ENCODE measurements around the gene NXPE1. TPM values are rescaled to one million over a fixed set of nuclear protein-coding genes. Genes with fewer than 3 reads are reported as not detected.

Gene NXPE1
- total RNA-seq, 1 experiment from 2014 or later, result not detected

DNA sequence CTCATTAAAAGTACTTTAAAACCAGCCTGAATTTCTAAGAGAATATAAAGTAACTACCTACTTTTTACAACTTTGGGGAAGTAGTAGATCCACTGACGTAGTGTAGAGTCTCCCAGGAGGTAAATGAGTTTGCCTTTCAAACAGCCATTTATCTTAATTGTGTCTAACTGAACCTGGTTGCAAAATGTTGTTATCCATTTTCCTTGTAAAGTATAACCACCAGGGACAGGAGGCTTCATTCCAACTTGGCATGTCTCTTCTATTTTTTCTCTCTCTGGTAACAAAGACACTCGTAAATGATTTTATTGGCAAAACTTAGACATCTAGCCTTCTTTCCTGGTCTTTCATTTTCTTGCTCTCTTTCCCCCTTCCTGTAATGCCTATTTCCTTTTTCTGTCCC, 36.9 kb downstream of the NXPE1 start:
- Histone ChIP-seq H3K36me3 (no peaks in the 10 kb centered on the region), H3K4me3 (no peak overlapping the region), H3K9me3 (replicated peaks) (no peaks in the 10 kb centered on the region), H3K27ac (no peak overlapping the region), H3K27me3 (replicated peaks) (no peaks in the 10 kb centered on the region), H3K4me1 (replicated peaks) (no peaks in the 10 kb centered on the region)
- DNase-seq (ENCODE audit: low read depth in 1 of 2, low spot score in 2 of 2), result no peak

DNA sequence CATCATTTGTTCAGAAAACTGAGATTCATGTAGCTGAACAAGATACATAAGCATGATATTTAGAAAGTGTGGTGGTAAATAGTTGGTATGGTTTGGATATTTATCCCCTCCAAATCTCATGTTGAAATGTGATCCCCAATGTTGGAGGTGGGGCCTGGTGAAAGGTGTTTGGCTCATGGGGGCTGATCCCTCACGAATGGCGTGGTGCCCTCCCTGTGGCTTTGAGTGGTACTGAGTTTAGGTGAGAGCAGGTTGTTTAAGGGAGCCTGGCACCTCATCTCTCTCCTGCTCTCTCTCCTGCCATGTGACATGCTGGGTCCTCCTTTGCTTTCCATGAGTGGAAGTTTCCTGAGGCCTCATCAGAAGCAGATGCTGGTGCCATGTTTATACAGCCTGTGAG, 48.1 kb downstream of the NXPE1 start:
- no peaks in the 10 kb centered on the region for H3K36me3 ChIP-seq
- no peaks in the 10 kb centered on the region for H3K27me3 ChIP-seq (replicated peaks)
- DNase-seq (ENCODE audit: low read depth in 1 of 2, low spot score in 2 of 2), result no peak
- no peak overlapping the region for H3K27ac ChIP-seq
- H3K4me1 ChIP-seq (replicated peaks), result no peaks in the 10 kb centered on the region
- H3K4me3 ChIP-seq, result no peak overlapping the region
- no peaks in the 10 kb centered on the region for H3K9me3 ChIP-seq (replicated peaks)

DNA sequence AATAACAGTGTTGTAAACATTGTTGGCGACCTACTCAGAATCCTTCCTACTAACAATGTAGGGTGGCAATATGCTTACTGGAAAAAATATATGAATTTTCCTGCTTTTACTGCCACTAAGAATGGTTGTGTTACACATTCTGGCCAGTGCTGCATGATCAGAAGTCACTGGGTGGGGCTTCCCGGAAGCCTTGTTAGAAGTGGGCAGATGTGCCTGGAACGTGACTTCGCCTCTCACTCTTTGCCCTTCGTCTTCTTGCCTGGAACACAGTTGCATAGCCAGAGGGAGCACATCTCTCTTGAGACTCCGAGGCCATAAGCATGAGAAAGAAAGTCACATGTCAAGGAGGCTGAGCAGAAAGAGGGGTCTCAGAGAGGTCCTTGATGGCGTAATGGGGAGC, 48.6 kb downstream of the NXPE1 start:
- no peak for DNase-seq (ENCODE audit: low read depth in 1 of 2, low spot score in 2 of 2)
- Histone ChIP-seq H3K27me3 (replicated peaks) (no peaks in the 10 kb centered on the region), H3K9me3 (replicated peaks) (no peaks in the 10 kb centered on the region), H3K4me3 (no peak overlapping the region), H3K4me1 (replicated peaks) (no peaks in the 10 kb centered on the region), H3K27ac (no peak overlapping the region), H3K36me3 (no peaks in the 10 kb centered on the region)

DNA sequence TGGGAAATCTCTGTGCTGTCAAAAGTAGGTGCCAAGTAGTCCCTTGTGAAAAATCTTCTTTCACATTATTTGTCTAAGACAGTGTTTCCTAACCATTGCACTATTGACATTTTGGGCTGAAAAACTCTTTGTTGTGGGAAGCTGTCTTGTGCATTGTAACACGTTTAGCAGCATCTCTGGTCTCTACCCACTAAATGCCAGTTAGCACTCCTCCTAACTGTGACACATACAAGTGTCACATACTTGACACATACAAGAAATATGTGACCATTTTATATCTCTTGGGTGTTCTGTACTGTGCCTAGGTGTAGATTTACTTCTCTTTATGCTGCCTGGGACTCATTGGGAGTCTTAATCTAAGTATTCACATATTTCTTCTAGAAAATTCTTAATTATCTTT, 57.8 kb downstream of the NXPE1 start:
- Histone ChIP-seq H3K36me3 (no peaks in the 10 kb centered on the region), H3K4me3 (no peak overlapping the region), H3K27ac (no peak overlapping the region), H3K27me3 (replicated peaks) (no peaks in the 10 kb centered on the region), H3K9me3 (replicated peaks) (no peaks in the 10 kb centered on the region), H3K4me1 (replicated peaks) (0 out of 2 replicates have a peak, but pooled peaks cover 7% of the 10 kb centered on the region)
- peak in 1 of 2 experiments; percentile 9 for DNase-seq (ENCODE audit: low read depth in 1 of 2, low spot score in 2 of 2)

DNA sequence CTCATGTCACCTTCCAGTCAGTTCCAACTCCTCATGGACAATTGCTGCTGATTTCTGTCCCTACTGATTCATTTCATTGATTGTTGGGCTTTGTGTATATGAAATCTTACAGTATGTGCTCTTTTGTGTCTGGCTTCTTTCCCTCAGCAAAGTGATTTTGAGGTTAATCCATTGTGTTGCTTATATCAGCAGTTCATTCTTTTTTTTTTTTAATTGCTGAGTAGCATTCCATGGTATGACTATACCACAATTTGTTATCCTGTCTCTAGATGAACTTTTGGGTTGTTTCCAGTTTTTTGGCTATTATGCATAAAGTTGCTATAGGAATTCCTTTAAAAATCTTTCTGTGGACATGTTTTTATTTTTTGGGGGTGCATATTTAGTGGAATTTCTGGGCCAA, 59.9 kb downstream of the NXPE1 start:
- Histone ChIP-seq H3K27ac (no peak overlapping the region), H3K27me3 (replicated peaks) (no peaks in the 10 kb centered on the region), H3K36me3 (no peaks in the 10 kb centered on the region), H3K4me3 (no peak overlapping the region), H3K9me3 (replicated peaks) (no peaks in the 10 kb centered on the region), H3K4me1 (replicated peaks) (0 out of 2 replicates have a peak, but pooled peaks cover 7% of the 10 kb centered on the region)
- DNase-seq (ENCODE audit: low read depth in 1 of 2, low spot score in 2 of 2), result no peak

DNA sequence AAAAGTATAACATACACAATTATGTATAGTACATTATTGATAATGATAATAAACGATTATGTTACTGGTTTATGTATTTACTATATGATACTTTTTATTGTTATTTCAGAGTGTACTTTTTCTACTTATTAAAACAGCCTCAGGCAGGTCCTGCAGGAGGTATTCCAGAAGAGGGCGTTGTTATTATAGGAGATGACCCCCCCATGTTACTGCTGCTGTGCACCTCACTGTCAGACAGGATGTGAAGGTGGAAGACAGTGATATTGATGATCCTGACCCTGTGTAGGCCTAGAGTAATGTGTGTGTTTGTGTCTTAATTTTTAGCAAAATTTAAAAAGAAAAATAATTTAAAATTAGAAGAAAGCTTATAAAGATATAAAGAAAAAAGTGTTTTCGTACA, 62.8 kb downstream of the NXPE1 start:
- Histone ChIP-seq H3K27me3 (replicated peaks) (no peaks in the 10 kb centered on the region), H3K9me3 (replicated peaks) (no peaks in the 10 kb centered on the region), H3K36me3 (no peaks in the 10 kb centered on the region), H3K4me3 (no peak overlapping the region), H3K27ac (no peak overlapping the region), H3K4me1 (replicated peaks) (0 out of 2 replicates have a peak, but pooled peaks cover 3% of the 10 kb centered on the region)
- no peak for DNase-seq (ENCODE audit: low read depth in 1 of 2, low spot score in 2 of 2)

DNA sequence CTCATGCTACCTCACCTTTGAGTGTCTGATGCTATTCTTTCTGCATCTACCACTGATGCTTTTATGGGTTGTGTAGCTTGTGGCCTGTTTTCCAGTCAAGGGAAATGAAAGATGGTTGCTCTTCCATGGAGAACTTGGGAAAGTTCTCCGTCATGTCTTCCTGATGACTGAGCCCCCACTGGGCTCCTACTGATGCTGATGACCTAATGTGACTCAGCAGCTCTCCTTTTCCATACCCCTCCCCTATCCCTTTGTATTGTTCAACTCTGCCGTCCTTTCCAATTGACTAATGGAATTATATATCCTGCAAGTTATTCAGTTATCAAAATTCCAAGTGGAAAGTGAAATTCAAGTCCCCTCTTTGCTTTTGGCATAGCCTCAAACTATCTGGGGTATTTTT, 75.8 kb downstream of the NXPE1 start:
- no peak overlapping the region for H3K4me3 ChIP-seq
- no peaks in the 10 kb centered on the region for H3K9me3 ChIP-seq (replicated peaks)
- H3K27me3 ChIP-seq (replicated peaks), result no peaks in the 10 kb centered on the region
- DNase-seq (ENCODE audit: low read depth in 1 of 2, low spot score in 2 of 2), result no peak
- H3K4me1 ChIP-seq (replicated peaks), result no peaks in the 10 kb centered on the region
- no peaks in the 10 kb centered on the region for H3K36me3 ChIP-seq
- no peak overlapping the region for H3K27ac ChIP-seq

DNA sequence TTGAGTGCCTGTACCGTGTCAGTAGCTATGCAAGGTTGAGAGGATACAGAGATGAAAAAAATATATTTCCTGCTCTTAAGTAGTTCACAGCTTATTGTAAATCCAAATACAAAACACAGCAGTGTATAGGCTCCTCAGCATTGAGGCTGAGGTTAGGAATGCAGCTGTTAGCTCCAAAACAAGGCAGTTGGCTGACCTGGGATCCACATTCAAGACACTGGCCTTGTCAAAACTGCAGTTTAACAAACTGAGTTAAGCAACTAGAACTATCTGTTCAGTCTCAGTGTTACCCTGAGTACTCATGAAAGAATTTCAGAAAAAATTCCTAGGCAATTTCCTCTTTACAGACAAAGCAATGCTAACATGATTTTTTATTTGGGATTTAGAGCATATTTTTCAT, 77.6 kb downstream of the NXPE1 start:
- Histone ChIP-seq H3K4me1 (replicated peaks) (no peaks in the 10 kb centered on the region), H3K27me3 (replicated peaks) (no peaks in the 10 kb centered on the region), H3K9me3 (replicated peaks) (no peaks in the 10 kb centered on the region), H3K27ac (no peak overlapping the region), H3K36me3 (no peaks in the 10 kb centered on the region), H3K4me3 (no peak overlapping the region)
- no peak for DNase-seq (ENCODE audit: low read depth in 1 of 2, low spot score in 2 of 2)

DNA sequence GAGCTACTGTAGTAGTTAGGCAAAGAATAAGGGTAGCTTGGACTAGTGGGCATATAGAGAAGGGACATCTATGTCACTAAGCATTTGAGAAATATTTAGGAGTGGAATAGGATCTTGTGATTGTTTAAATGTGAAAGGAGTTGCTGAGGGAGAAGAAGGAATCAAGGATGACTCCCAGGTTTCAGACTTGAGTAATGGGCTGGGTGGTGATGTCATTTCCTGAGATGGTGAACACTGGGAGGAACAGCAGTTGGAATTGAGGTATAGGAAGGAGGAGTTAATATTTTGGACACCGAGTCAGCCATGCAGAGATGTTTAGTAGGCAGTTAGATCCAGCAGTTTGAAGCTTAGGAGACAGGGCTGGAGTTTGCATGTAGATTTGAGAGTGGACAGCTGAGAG, 80.3 kb downstream of the NXPE1 start:
- no peaks in the 10 kb centered on the region for H3K36me3 ChIP-seq
- no peaks in the 10 kb centered on the region for H3K9me3 ChIP-seq (replicated peaks)
- no peak overlapping the region for H3K4me3 ChIP-seq
- H3K27me3 ChIP-seq (replicated peaks), result no peaks in the 10 kb centered on the region
- no peak overlapping the region for H3K27ac ChIP-seq
- H3K4me1 ChIP-seq (replicated peaks), result no peaks in the 10 kb centered on the region
- DNase-seq (ENCODE audit: low read depth in 1 of 2, low spot score in 2 of 2), result no peak

DNA sequence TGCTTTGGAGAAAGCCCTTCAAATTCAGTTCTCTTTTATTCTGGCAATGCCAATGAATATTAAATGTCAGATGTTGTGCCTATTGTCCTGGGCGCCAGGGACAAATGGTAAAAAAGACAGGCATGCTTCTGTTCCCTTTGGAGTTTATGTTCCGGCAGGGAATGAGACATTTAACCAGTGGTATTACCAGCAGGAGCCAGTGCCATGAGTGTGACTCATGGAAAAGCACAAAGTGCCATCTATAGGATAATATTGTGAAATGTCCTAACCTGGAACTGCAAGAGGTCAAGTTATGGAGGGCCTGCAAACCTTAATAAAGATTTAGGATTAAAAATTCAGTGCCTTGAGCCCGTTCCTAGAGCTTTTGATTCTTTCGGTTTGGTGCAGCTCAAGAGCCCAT, 80.9 kb downstream of the NXPE1 start:
- no peaks in the 10 kb centered on the region for H3K36me3 ChIP-seq
- no peak overlapping the region for H3K4me3 ChIP-seq
- H3K9me3 ChIP-seq (replicated peaks), result no peaks in the 10 kb centered on the region
- DNase-seq (ENCODE audit: low read depth in 1 of 2, low spot score in 2 of 2), result no peak
- no peak overlapping the region for H3K27ac ChIP-seq
- H3K4me1 ChIP-seq (replicated peaks), result no peaks in the 10 kb centered on the region
- no peaks in the 10 kb centered on the region for H3K27me3 ChIP-seq (replicated peaks)

DNA sequence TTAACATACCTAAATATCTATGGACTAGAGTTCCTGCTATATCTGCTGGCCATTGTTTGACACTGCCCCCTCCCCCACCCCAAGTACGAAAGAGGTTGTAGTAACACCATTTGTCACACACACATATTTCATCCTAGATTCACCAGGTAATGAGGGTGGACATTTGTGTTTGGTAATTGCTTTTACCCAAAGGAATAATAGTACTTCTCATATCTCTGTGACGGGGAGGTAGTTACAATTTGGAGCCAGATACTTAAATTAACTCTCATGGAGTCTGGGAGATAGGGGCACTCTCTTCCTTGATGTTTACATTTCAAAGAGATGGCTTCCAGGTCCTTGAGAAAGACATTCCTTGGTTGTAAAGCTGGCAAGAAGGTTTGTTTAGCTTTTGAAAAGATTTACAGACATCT, 81.7 kb downstream of the NXPE1 start:
- Histone ChIP-seq H3K4me3 (no peak overlapping the region), H3K4me1 (replicated peaks) (no peaks in the 10 kb centered on the region), H3K9me3 (replicated peaks) (no peaks in the 10 kb centered on the region), H3K27me3 (replicated peaks) (no peaks in the 10 kb centered on the region), H3K27ac (no peak overlapping the region), H3K36me3 (no peaks in the 10 kb centered on the region)
- DNase-seq (ENCODE audit: low read depth in 1 of 2, low spot score in 2 of 2), result no peak

DNA sequence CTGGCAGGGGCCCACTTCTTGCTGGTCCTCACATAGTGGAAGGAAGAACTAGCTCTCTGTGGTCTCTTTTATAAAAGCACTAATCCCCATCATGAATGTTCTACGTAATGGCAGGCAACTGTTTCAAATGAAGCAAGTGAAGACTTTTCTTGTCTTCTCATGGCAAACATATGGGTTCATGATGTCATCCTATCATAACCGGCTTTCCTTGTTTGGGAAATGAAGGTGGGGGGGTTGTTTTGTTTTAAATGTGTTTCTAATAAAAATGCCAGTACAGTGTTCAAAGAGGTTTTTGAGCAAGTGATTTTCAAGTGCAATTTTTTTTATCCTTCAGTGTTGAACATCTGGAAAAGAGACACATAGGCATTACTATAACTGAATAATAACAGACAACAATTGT, 87.0 kb downstream of the NXPE1 start:
- no peaks in the 10 kb centered on the region for H3K9me3 ChIP-seq (replicated peaks)

More for the DNA sequence above, 87.0 kb downstream of the NXPE1 start:
- Histone ChIP-seq H3K27ac (no peak overlapping the region), H3K27me3 (replicated peaks) (no peaks in the 10 kb centered on the region), H3K4me3 (no peak overlapping the region), H3K36me3 (no peaks in the 10 kb centered on the region), H3K4me1 (replicated peaks) (no peaks in the 10 kb centered on the region)
- DNase-seq (ENCODE audit: low read depth in 1 of 2, low spot score in 2 of 2), result no peak

Other genes starting within 250 kb of the NXPE1 start
- gene C11orf71, start 159.4 kb downstream of the NXPE1 start, total RNA-seq (2014; rRNA removed; shearing (Covaris generic)), result 1.5 and 4.8 TPM in 2 replicates
- gene RBM7, start 159.2 kb downstream of the NXPE1 start, total RNA-seq (2014; rRNA removed; shearing (Covaris generic)), result 24.2 and 37.5 TPM in 2 replicates
- gene REXO2, start 120.4 kb downstream of the NXPE1 start, total RNA-seq (2014; rRNA removed; shearing (Covaris generic)), result 119 and 259 TPM in 2 replicates
- not detected in 2 replicates for gene NXPE4, start 35.9 kb upstream of the NXPE1 start, total RNA-seq (2014; rRNA removed; shearing (Covaris generic))
- gene NXPE2, start 118.6 kb upstream of the NXPE1 start, total RNA-seq (2014; rRNA removed; shearing (Covaris generic)), result 0.29 TPM in 1 of 2 replicates, not detected in the other

Measured in SJSA1 (cell line).